Measurements from ENCODE around the gene WAC. TPM values are rescaled to one million over a fixed set of nuclear protein-coding genes. Genes with fewer than 3 reads are reported as not detected.

Gene WAC
- total and polyA plus RNA-seq, 2 of the 13 experiments (the other 11 are each of a cell fraction or from before 2014, with no cell fraction given), result 69.1 to 96.2 TPM

DNA sequence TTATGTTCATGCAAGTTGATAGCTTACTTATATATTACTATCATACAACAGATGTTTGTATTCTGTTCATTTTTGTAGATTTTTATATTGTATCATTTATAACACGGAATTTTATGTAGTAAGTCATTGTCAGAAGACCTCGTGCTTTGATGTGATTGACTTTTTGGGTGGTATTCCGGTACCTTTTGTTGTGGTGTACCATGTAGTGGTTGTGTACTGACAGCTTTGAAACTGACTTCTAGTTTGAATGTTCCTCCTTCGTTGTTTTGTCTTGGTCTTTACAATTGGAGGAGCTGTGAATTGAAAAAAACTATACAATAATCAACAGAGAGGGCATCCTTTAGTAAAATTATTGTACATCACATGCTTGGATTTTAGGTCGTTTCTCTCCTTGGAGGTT is 61.5 kb downstream of the WAC start (continued):
- TF ChIP-seq, protein P1, sequence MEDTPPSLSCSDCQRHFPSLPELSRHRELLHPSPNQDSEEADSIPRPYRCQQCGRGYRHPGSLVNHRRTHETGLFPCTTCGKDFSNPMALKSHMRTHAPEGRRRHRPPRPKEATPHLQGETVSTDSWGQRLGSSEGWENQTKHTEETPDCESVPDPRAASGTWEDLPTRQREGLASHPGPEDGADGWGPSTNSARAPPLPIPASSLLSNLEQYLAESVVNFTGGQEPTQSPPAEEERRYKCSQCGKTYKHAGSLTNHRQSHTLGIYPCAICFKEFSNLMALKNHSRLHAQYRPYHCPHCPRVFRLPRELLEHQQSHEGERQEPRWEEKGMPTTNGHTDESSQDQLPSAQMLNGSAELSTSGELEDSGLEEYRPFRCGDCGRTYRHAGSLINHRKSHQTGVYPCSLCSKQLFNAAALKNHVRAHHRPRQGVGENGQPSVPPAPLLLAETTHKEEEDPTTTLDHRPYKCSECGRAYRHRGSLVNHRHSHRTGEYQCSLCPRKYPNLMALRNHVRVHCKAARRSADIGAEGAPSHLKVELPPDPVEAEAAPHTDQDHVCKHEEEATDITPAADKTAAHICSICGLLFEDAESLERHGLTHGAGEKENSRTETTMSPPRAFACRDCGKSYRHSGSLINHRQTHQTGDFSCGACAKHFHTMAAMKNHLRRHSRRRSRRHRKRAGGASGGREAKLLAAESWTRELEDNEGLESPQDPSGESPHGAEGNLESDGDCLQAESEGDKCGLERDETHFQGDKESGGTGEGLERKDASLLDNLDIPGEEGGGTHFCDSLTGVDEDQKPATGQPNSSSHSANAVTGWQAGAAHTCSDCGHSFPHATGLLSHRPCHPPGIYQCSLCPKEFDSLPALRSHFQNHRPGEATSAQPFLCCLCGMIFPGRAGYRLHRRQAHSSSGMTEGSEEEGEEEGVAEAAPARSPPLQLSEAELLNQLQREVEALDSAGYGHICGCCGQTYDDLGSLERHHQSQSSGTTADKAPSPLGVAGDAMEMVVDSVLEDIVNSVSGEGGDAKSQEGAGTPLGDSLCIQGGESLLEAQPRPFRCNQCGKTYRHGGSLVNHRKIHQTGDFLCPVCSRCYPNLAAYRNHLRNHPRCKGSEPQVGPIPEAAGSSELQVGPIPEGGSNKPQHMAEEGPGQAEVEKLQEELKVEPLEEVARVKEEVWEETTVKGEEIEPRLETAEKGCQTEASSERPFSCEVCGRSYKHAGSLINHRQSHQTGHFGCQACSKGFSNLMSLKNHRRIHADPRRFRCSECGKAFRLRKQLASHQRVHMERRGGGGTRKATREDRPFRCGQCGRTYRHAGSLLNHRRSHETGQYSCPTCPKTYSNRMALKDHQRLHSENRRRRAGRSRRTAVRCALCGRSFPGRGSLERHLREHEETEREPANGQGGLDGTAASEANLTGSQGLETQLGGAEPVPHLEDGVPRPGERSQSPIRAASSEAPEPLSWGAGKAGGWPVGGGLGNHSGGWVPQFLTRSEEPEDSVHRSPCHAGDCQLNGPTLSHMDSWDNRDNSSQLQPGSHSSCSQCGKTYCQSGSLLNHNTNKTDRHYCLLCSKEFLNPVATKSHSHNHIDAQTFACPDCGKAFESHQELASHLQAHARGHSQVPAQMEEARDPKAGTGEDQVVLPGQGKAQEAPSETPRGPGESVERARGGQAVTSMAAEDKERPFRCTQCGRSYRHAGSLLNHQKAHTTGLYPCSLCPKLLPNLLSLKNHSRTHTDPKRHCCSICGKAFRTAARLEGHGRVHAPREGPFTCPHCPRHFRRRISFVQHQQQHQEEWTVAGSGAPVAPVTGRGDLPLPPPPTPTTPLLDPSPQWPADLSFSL (CRISPR knock-in tag; IDR thresholded peaks at IDR 0.05), result no peak
- no peak for TF ChIP-seq MATR3 (CRISPR knock-in tag; IDR thresholded peaks at IDR 0.05)
- TF ChIP-seq, protein P2, sequence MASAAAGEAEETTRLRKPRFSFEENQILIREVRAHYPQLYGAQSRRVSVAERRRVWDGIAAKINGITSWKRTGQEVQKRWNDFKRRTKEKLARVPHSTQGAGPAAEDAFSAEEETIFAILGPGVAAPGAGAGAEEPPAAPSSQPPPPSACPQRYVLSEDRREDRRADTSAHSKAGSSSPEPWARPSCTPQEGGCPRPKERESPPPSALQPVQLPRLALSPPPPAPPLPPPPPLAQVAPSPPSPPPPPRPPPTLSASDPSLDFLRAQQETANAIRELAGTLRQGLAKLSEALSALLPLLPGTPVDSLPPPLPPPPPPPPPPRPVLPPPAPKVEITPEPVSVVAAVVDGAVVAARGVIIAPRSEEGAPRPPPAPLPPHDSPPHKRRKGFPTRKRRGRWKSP (CRISPR knock-in tag; IDR thresholded peaks at IDR 0.05), result no peak
- no peak for TF ChIP-seq NFE2 (CRISPR knock-in tag; IDR thresholded peaks at IDR 0.05)
- TF ChIP-seq BORCS8-MEF2B (CRISPR knock-in tag; IDR thresholded peaks at IDR 0.05), result no peak
- no peak for TF ChIP-seq KLF6 (CRISPR knock-in tag; IDR thresholded peaks at IDR 0.05)
- TF ChIP-seq ZNF670 (CRISPR knock-in tag; IDR thresholded peaks at IDR 0.05; ENCODE audit: borderline replicate concordance), result no peak
- TF ChIP-seq ZBTB20 (CRISPR knock-in tag; IDR thresholded peaks at IDR 0.05; ENCODE audit: borderline replicate concordance, low read depth), result no peak
